GM19452 (cell line): ENCODE data around the gene TTC9C.
A peak's percentile ranks its signal among the peaks of the same experiment; 100 is the strongest.
"Not testable (repeated sequence)": the region's sequence is repeated elsewhere in the genome, so short reads cannot be mapped to it uniquely, and the experiment has no call there.

Experiments
- ATAC-seq: cut with Tn5 transposase; IDR thresholded peaks from one replicate; pipeline ENCODE4 v1.9.1; 2021; ENCODE audit not compliant: unreplicated experiment

TTC9C gene, protein sequence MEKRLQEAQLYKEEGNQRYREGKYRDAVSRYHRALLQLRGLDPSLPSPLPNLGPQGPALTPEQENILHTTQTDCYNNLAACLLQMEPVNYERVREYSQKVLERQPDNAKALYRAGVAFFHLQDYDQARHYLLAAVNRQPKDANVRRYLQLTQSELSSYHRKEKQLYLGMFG

DNA sequence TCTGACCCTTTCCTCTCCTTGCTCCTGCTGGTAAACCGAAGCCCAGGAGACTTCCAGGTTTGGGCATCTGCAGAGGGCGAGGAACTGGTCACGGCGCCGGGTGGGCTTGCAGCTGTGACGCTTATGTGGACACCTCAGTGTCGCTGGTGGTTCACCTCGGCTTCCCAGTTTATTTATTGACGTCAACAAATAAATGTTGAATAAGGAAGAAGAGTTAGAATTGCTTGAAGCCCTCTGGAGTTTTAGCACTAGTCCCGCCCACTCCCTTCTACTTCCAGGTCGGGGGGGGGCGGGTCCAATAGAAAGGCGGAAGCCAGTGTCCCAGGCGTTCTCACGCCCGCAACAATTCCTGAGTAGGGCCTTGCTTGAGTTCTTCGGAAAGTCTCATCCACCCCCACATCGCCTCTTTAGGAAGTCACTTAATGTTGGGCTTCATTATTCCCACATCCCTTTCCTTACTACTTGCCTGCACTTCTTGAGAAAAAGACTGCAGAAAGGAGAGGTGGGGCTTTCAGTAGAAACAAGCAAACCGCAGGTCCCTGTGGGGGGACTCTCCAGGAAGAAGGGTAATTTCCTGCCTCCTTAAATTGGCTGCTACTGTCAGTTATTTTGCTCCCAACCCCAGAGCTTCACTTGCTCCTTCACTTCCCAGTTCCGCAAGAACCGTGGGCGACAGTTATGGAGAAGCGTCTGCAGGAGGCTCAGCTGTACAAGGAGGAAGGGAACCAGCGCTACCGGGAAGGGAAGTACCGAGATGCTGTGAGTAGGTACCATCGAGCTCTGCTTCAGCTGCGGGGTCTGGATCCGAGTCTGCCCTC is at the start of gene TTC9C:
TSS of gene TTC9C (plus strand) at position 316 of the 818 bp plus-strand sequence. CDS start at position 679, 363 bp downstream.
- ATAC-seq: peak; percentile 16

DNA sequence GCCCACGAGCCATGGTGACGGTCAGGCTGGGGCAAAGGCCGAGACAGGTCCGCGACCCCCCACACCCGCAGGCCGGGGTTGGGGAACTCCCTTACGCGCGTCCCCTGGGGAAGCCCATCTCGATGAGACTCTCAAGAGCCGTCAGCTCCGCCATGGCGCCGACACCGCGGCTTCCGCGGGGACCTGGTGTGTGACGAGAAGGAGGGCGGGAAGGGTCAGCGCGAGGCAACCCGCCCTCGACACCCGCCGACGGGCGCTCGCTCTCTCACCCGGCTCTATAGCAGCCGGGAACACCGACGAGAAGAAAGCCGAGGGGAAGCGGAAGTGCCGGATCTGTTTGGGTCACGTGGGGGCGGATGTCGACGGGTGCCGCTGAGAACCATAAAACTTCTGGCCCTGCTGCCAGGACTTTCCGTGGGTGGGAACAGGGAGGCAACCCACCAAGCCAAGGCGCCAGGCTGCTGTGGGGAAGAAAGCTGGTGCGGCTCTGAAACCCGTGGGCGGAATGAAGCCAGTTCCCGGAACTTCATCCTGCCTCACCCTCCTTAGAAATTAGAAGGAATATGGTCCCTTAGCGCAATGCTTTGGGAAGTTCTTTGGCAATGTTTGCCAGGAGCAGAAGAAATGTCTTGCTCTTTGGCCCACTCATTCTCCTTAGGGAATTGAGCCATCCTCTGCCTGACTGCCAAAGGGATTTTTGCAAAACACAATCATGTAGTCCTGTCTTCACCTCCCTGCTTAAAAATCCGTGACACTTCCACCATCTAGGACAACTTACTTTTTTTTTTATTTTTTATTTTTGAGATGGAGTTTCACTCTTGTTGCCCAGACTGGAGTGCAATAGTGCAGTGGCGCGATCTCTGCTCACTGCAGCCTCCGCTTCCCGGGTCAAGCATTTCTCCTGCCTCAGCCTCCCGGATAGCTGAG is 49.3 kb upstream of the TTC9C start, which contains the start of gene UBXN1:
TSS of gene UBXN1 (minus strand) at position 304 of the 927 bp plus-strand sequence. CDS start at position 154, 150 bp downstream.
- peak; percentile 71 for ATAC-seq

GRCh38 chr11:62680825-62681240 is 47.5 kb upstream of the TTC9C start:
- ATAC-seq: no peak

DNA sequence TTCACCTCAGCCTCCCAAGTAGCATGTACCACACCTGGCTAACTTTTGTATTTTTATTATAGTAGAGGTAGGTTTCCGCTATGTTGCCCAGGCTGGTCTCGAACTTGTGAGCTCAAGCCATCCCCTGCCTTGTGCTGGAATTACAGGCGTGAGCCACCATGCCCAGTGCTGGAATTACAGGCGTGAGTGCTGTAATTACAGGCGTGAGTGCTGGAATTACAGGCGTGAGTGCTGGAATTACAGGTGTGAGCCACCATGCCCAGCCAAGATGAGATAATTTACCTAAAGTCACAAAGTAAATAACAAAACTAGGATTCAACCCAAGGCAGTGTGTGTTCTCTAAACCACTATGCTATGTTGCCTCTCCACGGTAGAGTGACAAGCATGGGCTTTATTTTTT is 45.8 kb upstream of the TTC9C start:
- ATAC-seq: no peak

DNA sequence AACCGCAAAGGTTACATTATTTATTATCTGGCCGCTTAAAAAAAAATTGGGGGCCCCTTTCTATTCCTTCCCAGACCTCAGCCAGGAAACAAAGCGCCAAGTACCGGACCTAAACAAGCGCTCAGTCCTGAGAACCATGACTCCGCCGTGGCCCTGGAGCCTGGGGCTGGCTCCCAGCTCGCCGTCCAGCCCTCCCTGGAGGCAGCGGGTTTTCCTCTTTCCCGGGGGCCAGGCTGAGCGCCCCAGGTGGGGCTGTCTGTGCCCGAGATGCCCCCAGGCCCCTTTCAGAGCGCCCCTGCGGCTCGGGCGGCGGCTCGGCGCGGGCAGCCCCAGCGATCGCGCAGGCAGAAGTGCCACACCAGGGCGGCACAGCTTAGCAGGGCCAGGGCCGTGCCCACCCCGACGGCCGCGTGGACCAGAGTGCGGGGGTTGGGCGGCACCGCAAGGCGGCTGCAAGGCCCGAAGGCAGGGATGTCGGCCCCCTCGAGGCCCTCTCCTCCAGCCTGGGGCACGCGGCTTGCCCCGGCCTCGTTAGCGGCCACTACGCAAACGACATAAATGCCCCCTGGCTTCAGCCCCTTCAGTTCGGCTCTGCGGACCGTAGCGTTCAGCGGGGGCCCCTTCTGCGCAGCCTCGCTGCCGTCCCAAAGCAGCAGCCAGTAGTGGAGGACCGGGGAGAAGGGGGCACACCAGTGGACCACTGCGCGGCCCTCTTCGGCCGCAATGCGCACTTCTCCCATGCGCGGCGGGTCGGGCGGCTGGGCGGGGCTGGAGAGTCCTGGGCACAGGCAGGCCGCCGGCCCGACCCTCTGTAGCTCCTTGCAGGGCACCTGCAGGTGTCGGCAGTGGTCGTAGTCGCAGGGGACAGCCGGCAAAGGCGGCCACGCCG is 40.5 kb upstream of the TTC9C start:
- no peak for ATAC-seq

GRCh38 chr11:62688491-62688890 is 39.8 kb upstream of the TTC9C start:
- ATAC-seq: no peak

- no peak for ATAC-seq
These were observed 38.7 kb upstream of the TTC9C start, which contains the start of gene LRRN4CL for GRCh38 chr11:62689421-62690183. Gene LRRN4CL, minus strand, starts transcription at chr11:62689530. Its CDS starts 1,022 bp downstream, at chr11:62688508.

DNA sequence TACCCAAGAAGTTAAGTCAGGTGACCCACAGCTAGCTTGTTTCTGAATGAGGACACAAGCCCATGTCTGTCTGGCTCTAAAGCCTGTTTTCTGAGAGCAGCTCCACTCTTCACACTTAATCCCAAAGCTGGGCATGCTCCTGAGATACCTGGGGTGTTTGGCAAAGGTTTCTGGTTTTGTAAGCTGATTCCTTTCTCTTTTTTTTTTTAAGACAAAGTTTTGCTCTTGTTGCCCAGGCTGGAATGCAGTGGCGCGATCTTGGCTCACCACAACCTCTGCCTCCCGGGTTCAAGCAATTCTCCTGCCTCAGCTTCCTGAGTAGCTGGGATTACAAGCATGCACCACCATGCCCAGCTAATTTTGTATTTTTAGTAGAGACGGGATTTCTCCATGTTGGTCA is 34.7 kb upstream of the TTC9C start:
- not testable (repeated sequence) for ATAC-seq

GRCh38 chr11:62694455-62695167 is 33.7 kb upstream of the TTC9C start:
- ATAC-seq: no peak

DNA sequence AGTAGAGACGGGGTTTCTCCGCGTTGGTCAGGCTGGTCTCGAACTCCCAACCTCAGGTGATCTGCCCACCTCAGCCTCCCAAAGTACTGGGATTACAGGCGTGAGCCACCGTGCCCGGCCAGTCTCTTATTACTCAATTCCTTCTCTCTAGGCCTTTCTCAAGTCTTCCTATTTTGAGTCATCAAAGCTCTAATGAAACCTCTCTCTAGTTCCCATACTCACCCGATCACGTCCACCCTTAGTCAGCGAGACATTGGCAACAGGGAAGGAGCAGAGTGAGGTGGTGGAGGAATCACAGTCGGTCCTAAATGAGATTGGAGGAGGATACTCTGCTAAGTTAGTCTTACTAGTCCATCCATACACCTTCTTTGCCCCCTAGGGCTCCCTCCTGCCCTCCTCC is 26.0 kb upstream of the TTC9C start:
- ATAC-seq: no peak

DNA sequence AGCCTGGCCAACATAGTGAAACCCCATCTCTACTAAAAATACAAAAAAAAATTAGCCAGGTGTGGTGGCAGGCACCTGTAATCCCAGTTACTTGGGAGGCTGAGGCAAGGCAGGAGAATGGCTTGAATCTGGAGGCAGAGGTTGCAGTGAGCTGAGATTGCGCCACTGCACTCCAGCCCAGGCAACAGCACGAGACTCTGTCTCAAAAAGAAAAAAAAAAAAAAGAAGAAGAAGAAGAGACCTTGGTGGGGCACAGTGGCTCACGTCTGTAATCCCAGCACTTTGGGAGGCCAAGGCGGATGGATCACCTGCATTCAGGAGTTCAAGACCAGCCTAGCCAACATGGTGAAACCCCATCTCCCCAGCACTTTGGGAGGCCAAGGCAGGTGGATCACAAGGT is 24.4 kb upstream of the TTC9C start:
- ATAC-seq: not testable (repeated sequence)

- no peak for ATAC-seq
These were observed 22.9 kb upstream of the TTC9C start for GRCh38 chr11:62705413-62705812.

- ATAC-seq: peak; percentile 52
These were observed 22.1 kb upstream of the TTC9C start for GRCh38 chr11:62705880-62706849.

DNA sequence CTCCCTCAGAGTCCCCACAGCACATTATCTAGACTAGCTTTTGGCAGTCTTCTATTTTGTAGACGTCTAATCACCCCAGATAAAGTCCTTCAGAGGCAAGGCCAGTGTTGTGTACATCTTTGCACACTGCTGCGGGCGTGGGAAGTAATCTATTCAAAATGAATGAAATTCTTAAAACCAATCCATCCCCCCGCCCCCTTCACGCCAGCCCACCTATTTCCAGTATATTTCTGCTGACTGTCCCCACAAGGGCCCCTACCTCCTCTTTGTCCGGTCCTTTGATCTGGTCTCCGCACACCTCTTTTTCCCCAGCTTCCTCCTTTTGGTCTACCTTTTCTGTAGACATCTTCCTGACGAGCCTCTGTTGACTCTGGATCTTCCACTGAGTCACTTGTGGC is 21.4 kb upstream of the TTC9C start:
- ATAC-seq: no peak

DNA sequence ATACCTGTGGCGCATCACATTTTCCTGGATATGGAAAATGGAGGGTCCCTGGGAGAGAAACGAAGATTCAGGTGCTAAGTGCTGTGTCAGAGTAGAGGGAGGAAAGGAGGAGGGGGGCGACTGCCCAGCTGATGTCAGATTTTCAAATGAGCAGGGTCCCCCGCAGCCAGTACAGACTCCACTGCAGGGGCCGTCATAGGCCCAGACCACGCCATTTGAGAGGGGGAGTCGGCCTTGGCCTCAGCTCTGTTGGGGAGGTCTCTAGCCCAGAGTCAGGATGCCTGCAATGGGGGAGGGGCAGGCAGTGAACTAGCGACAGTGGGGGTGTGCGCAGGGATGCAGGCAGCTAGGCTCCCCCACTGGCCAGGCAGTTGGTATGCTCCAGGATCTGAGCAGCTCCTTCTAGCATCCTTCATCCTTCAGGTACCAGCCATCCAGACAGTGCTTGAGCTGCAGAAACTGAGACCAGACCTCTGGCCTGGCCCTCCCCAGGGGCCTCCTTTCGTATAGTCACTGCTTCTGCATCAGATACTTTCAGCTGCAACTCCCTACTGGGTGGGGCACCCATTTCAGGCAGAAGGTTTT is 20.9 kb upstream of the TTC9C start, which contains the start of the genes BSCL2 and GNG3:
TSS of gene BSCL2 (minus strand) at position 148 of the 585 bp plus-strand sequence. CDS start 229 bp downstream, outside the sequence.
TSS of gene GNG3 (plus strand) at position 400 of the 585 bp plus-strand sequence. CDS start 620 bp downstream, outside the sequence.
- no peak for ATAC-seq

DNA sequence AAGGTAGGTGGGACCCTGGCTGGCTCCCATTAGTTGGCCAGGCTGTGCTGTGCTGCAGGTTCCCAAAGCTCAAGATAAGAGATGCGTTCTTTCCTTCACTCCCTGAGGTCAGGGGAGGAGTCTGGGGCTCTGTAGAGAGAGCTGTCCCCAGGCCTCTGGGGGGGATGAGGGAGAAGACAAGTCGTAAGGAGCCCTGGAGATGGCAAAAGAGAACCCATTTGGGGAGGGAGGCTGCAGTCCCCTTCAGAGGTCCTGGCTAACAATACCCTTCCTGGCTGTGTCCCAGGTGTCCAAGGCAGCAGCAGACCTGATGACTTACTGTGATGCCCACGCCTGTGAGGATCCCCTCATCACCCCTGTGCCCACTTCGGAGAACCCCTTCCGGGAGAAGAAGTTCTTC is 19.9 kb upstream of the TTC9C start:
- ATAC-seq: no peak

GRCh38 chr11:62708793-62709192 is 19.5 kb upstream of the TTC9C start:
- no peak for ATAC-seq
